Activated naive CD4-positive, alpha-beta T cell treated with anti-CD3 and anti-CD28 coated beads, Interleukin-2, amount 10 ng/mL, durations not matched to agents 7 days and 5 days (primary cell): ENCODE measurements around the gene CXXC5.

Experiments
- CTCF ChIA-PET: fragments of 350-600 bp; sonication (Branson Sonifier 250); formaldehyde crosslinking; loops from one replicate; lab custom pipeline; 2021; ENCODE audit warnings: antibody characterized with exemption; lab: Charles Lee
- DNase-seq: peaks from one replicate; pipeline ENCODE4 v3.0.0-alpha.2; 2020
- H3K27ac Mint-ChIP-seq: one replicate; pipeline ENCODE4 v1.8.0; 2021; ENCODE audit warnings: mild to moderate bottlenecking, moderate library complexity, mixed read lengths
- H3K27me3 Mint-ChIP-seq: one replicate; pipeline ENCODE4 v1.8.0; 2021; ENCODE audit warnings: mild to moderate bottlenecking, mixed read lengths
- H3K36me3 Mint-ChIP-seq: one replicate; pipeline ENCODE4 v1.8.0; 2021; ENCODE audit warnings: mixed read lengths
- H3K4me1 Mint-ChIP-seq: one replicate; pipeline ENCODE4 v1.8.0; 2021; ENCODE audit warnings: mixed read lengths
- H3K4me3 Mint-ChIP-seq: one replicate; pipeline ENCODE4 v1.8.0; 2021; ENCODE audit warnings: mild to moderate bottlenecking, moderate library complexity, mixed read lengths
- H3K9me3 Mint-ChIP-seq: one replicate; pipeline ENCODE4 v1.8.0; 2021; ENCODE audit warnings: mixed read lengths

Gene CXXC5

GRCh38 chr5:139698490-139699146, 50.5 kb downstream of the CXXC5 start:
- peaks cover 88% of the 10 kb centered on the region for H3K27me3 Mint-ChIP-seq
- no peaks in the 10 kb centered on the region for H3K9me3 Mint-ChIP-seq
- H3K4me1 Mint-ChIP-seq, result peaks cover 36% of the 10 kb centered on the region
- CTCF ChIA-PET, result no interaction called here
- DNase-seq, result no peak
- no peak overlapping the region for H3K27ac Mint-ChIP-seq
- no peaks in the 10 kb centered on the region for H3K36me3 Mint-ChIP-seq
- no peak overlapping the region for H3K4me3 Mint-ChIP-seq

DNA sequence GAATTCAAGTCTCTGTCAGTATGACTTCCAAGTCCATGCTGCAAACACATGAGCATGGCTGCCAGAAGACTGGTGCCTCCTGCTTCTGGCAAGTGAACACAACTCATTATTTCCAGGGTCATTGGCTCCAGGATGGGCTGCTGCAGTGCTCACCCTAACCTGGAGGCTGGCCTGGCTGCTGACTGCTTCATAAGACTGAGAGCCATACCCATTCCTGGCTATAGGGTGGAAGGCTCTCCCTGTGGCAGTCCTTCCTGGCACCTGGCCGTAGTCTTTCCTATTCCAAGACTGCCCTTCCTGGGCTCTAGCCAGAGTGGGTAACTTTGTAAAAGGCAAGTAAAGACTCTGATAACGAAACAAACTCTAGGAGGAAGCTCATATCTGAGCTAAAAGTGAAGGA, 51.2 kb downstream of the CXXC5 start:
- Mint-ChIP-seq H3K9me3 (no peaks in the 10 kb centered on the region), H3K4me1 (peaks cover 36% of the 10 kb centered on the region), H3K27me3 (peaks cover 88% of the 10 kb centered on the region), H3K27ac (peak overlapping the region; percentile 7), H3K36me3 (no peaks in the 10 kb centered on the region), H3K4me3 (no peak overlapping the region)
- no peak for DNase-seq
- CTCF ChIA-PET, result interaction anchor here (1.1 to 1.4 kb wide), 2 partner anchors 64 to 277 kb away, joined by 4 read pairs; no protein-coding TSS in a partner anchor

DNA sequence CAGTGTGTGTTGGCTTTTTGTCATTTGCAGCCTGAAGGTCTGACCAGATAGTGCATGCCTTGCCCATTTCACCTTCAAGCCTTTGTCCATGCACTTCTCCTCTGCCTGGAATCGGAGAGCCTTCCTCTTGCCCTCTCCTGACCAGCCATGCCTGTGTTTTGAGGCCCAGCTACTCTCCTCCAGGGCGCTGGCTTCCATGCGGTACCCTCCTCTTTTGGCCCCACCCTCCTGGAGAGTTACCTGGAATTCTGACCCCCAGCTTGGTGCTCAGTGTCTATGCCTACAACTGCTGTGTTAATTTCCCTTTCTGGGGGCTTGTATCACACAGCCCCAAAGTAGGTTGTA, 52.5 kb downstream of the CXXC5 start:
- peaks cover 92% of the 10 kb centered on the region for H3K27me3 Mint-ChIP-seq
- H3K4me1 Mint-ChIP-seq, result peaks cover 36% of the 10 kb centered on the region
- H3K9me3 Mint-ChIP-seq, result no peaks in the 10 kb centered on the region
- H3K4me3 Mint-ChIP-seq, result no peak overlapping the region
- CTCF ChIA-PET, result interaction anchor here (1.0 to 1.6 kb wide), 4 partner anchors 9 to 278 kb away, joined by 3 to 7 read pairs (median 4); no protein-coding TSS in a partner anchor
- H3K36me3 Mint-ChIP-seq, result no peaks in the 10 kb centered on the region
- no peak overlapping the region for H3K27ac Mint-ChIP-seq
- DNase-seq, result no peak

DNA sequence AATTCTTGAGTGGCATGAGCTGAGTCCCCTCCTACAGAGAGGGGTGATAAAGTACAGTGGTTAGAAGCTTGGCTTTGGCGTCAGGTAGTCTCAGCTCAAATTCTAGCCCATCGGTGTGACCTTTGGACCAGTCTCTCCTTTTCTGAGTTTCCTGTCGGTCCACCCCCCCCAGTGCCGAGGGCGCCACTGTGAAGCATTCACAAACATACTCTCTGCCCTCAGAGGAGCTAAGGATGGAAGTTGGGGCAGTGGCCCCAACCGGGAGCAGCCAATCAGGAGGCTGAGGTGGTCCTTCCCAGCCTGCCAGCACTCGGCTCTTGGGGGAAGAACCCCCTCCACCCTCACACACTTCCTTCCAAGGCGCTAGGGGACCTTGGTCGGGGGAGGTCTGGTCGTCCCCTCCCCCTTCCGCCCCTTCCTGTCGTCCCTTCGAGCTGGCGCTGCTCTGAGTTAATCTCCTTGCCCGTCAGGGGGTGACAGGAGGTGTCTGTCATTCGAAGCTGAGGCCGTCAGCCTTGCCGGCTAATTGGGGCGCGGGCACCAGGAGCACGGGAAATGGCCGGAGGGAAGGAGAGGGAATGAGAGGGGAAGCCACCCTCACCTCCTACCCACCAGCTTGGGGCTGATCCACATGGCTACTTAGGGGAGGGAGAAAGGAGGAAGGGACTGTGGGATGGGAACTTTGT, 53.0 kb downstream of the CXXC5 start:
- CTCF ChIA-PET, result interaction anchor here (0.9 to 1.6 kb wide), 4 partner anchors 9 to 279 kb away, joined by 3 to 7 read pairs (median 4); no protein-coding TSS in a partner anchor
- H3K36me3 Mint-ChIP-seq, result no peaks in the 10 kb centered on the region
- no peak for DNase-seq
- H3K4me3 Mint-ChIP-seq, result no peak overlapping the region
- peaks cover 92% of the 10 kb centered on the region for H3K27me3 Mint-ChIP-seq
- H3K27ac Mint-ChIP-seq, result no peak overlapping the region
- H3K4me1 Mint-ChIP-seq, result peaks cover 31% of the 10 kb centered on the region
- H3K9me3 Mint-ChIP-seq, result no peaks in the 10 kb centered on the region

DNA sequence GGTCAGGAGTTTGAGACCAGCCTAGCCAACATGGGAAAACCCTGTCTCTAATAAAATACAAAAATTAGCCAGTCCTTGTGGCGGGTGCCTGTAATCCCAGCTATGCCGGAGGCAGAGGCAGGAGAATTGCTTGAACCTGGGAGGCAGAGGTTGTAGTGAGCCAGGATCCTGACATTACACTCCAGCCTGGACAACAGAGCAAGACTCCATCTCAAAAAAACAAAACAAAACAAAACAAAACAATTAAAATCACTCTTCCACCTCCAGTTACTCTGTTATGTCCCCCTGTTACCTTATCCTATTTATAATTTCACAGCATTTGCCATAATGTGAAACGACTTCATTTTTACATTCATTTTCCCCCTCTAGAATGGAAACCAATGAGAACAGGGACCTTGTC, 54.4 kb downstream of the CXXC5 start:
- H3K27me3 Mint-ChIP-seq, result peaks cover 84% of the 10 kb centered on the region
- CTCF ChIA-PET, result no interaction called here
- no peak overlapping the region for H3K4me3 Mint-ChIP-seq
- no peaks in the 10 kb centered on the region for H3K36me3 Mint-ChIP-seq
- no peak for DNase-seq
- H3K4me1 Mint-ChIP-seq, result peaks cover 24% of the 10 kb centered on the region
- H3K9me3 Mint-ChIP-seq, result no peaks in the 10 kb centered on the region
- no peak overlapping the region for H3K27ac Mint-ChIP-seq

DNA sequence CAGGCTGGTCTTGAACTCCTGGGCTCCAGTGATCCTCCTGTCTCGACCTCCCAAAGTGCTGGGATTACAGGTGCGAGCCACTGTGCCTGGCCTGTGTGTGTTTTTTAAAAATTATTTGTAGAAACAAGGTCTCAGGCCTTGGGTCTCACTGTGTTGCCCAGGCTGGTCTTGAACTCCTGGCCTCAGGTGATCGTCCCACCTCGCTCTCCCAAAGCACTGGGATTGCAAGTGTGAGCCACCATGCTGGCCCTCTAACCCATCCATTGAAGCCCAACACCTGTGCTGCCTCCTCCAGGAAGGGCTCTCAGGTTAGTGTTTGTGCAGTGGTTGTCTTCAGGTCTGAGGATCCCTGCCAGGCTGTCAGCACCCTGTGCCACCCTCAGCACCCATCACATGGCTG, 56.6 kb downstream of the CXXC5 start:
- Mint-ChIP-seq H3K4me3 (no peak overlapping the region), H3K27ac (no peak overlapping the region), H3K9me3 (no peaks in the 10 kb centered on the region), H3K4me1 (peaks cover 14% of the 10 kb centered on the region), H3K27me3 (peaks cover 81% of the 10 kb centered on the region), H3K36me3 (no peaks in the 10 kb centered on the region)
- CTCF ChIA-PET, result no interaction called here
- DNase-seq, result no peak

GRCh38 chr5:139705191-139705590, 57.0 kb downstream of the CXXC5 start:
- Mint-ChIP-seq H3K9me3 (no peaks in the 10 kb centered on the region), H3K27me3 (peaks cover 83% of the 10 kb centered on the region), H3K36me3 (no peaks in the 10 kb centered on the region), H3K4me1 (peaks cover 16% of the 10 kb centered on the region), H3K4me3 (no peak overlapping the region), H3K27ac (no peak overlapping the region)
- CTCF ChIA-PET, result no interaction called here
- DNase-seq, result no peak

GRCh38 chr5:139705655-139706587, 57.8 kb downstream of the CXXC5 start:
- H3K36me3 Mint-ChIP-seq, result no peaks in the 10 kb centered on the region

GRCh38 chr5:139707445-139708003, 59.4 kb downstream of the CXXC5 start:
- Mint-ChIP-seq H3K27me3 (peaks cover 85% of the 10 kb centered on the region), H3K9me3 (no peaks in the 10 kb centered on the region), H3K27ac (no peak overlapping the region), H3K4me3 (no peak overlapping the region), H3K4me1 (peaks cover 16% of the 10 kb centered on the region), H3K36me3 (no peaks in the 10 kb centered on the region)
- CTCF ChIA-PET, result interaction anchor here (1.6 kb wide), 2 partner anchors 17 to 69 kb away, joined by 3 to 6 read pairs; no protein-coding TSS in a partner anchor
- DNase-seq, result no peak

More at GRCh38 chr5:139705655-139706587, 57.8 kb downstream of the CXXC5 start:
- peaks cover 85% of the 10 kb centered on the region for H3K27me3 Mint-ChIP-seq
- peaks cover 20% of the 10 kb centered on the region for H3K4me1 Mint-ChIP-seq
- no peaks in the 10 kb centered on the region for H3K9me3 Mint-ChIP-seq
- CTCF ChIA-PET, result no interaction called here
- no peak for DNase-seq
- H3K27ac Mint-ChIP-seq, result no peak overlapping the region
- H3K4me3 Mint-ChIP-seq, result no peak overlapping the region

DNA sequence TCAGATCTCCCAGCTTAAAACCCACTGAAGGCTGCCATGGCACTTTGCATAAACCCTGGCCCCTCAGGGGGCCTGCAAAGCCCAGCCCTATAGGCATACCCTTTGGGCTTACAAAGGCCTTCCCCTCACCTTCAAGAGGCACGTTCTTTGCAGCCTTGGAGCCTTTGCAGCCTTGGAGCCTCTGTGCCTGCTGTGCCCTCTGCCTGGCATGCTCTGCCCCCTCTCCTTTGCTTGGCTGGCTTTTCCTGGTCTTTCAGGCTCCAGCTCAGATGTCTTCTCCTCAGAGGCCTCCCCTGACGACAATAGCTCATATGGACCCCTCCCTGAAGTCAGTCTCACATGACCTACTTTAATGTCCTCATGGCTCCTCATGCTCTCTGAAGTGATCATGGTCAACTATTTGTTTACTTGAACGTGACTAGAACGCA, 60.3 kb downstream of the CXXC5 start:
- Mint-ChIP-seq H3K27ac (no peak overlapping the region), H3K9me3 (no peaks in the 10 kb centered on the region), H3K36me3 (no peaks in the 10 kb centered on the region), H3K4me3 (no peak overlapping the region), H3K4me1 (peaks cover 16% of the 10 kb centered on the region), H3K27me3 (peaks cover 87% of the 10 kb centered on the region)
- DNase-seq, result no peak
- CTCF ChIA-PET, result interaction anchor here (1.6 kb wide), 2 partner anchors 18 to 70 kb away, joined by 3 to 6 read pairs; no protein-coding TSS in a partner anchor

DNA sequence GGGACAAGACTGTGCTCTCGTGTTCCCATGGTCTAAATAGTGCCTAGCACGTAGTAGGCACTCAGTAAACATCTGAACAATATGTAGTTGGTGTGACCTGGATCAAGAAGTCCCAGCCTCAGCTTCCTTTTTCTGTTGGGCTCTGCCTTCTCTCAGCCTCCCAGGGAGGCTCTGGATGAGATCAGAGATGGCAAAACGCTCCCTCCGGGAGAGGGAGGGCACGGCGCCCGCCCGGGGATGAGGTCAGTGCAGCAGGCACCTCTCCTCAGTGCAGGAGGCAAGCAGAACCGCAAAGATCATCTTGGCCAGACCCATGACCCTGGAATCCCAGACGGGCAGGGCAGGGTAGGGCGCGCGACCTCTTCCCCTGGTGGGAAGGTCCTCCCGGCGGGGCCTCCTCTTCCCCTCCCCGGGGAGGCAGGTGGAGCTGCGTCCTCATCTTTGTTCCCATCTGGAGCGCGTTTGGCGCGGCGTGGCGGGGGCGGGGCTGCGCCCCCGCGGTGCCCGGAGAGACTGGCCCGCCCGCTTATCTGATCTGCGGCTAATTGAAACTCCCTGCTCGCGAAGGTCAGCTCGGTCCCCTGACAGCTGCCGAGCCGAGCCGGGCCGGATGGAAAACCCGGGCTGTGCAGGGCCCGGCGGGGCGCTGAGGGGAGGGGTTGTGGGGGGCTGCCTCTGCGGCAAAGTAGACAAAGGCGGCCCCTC, 60.9 kb downstream of the CXXC5 start:
- Mint-ChIP-seq H3K9me3 (no peaks in the 10 kb centered on the region), H3K27ac (no peak overlapping the region), H3K36me3 (no peaks in the 10 kb centered on the region), H3K27me3 (peaks cover 85% of the 10 kb centered on the region), H3K4me1 (peaks cover 16% of the 10 kb centered on the region), H3K4me3 (no peak overlapping the region)
- CTCF ChIA-PET, result interaction anchor here (1.6 kb wide), 2 partner anchors 18 to 71 kb away, joined by 3 to 6 read pairs; no protein-coding TSS in a partner anchor
- DNase-seq, result no peak

DNA sequence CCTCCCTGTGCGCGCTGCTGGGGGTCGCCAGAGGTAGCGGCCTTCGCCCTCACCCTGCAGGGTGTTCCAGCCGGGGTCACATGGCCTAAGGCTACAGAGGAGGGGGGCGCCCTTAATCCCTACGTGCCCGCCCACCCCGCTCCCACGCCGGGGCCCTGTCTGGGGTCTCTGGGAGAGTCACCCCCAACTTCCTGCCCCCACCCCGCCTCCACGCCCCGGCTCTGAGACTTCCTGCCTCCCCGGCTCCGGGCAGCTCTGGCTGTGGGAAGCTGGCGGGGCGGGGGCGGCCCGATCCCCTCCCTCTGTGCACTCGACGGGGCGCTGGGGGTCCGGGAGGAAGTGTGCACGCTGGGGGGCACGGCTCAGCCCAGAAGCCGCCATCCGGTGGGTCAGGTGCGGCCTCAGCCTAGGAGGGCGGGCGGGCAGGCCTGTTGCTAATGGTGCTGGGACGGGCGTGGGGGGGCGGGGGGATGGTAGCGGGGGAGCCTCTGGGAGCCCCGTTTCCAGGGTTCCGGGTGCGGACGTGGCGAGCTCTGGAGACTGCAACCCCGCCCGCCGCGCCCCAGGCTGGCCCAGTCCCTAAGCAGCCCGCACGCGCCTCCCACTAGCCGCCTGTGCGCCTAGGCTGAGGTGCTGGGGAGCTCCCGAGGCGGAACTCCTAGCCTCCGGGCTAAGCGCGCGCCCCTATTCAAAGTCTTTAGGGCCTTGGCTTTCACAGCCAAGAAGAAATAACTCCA, 61.6 kb downstream of the CXXC5 start:
- Mint-ChIP-seq H3K27ac (no peak overlapping the region), H3K4me1 (peaks cover 16% of the 10 kb centered on the region), H3K27me3 (peaks cover 83% of the 10 kb centered on the region), H3K9me3 (no peaks in the 10 kb centered on the region), H3K4me3 (peak overlapping the region; percentile 47), H3K36me3 (no peaks in the 10 kb centered on the region)
- CTCF ChIA-PET, result interaction anchor here (1.2 to 1.9 kb wide), 5 partner anchors 9 to 78 kb away, joined by 3 to 8 read pairs (median 6); no protein-coding TSS in a partner anchor
- DNase-seq, result peak; percentile 43
